Stimulated activated CD8-positive, alpha-beta memory T cell treated with anti-CD3 and anti-CD28 coated beads, Interleukin-15, amount 100 ng/mL, for 48 hours (primary cell): ENCODE results near the gene ESRRA.

Experiments
- DNase-seq, 2 donors: peaks; one replicate each; pipeline ENCODE4 v3.0.0-alpha.2; 2020; ENCODE audit warnings: low read depth in 2 of 2

The ESRRA gene

GRCh38 chr11:64305075-64305690 is at the start of gene ESRRA:
TSS of gene ESRRA (plus strand) at chr11:64305524. CDS start at chr11:64307180, 1,656 bp downstream.
- peak; percentile 99 to 100 for DNase-seq

- no peak for DNase-seq
Measured at GRCh38 chr11:64256300-64256699, 49.0 kb upstream of the ESRRA start.

GRCh38 chr11:64258356-64258755 is 47.0 kb upstream of the ESRRA start:
- no peak for DNase-seq

- no peak for DNase-seq
Measured at GRCh38 chr11:64258946-64259532, 46.3 kb upstream of the ESRRA start.

GRCh38 chr11:64259533-64260067 is 45.7 kb upstream of the ESRRA start:
- DNase-seq: no peak

- no peak for DNase-seq
Measured at GRCh38 chr11:64260147-64260708, 45.1 kb upstream of the ESRRA start.

GRCh38 chr11:64261556-64262080 is 43.7 kb upstream of the ESRRA start:
- DNase-seq: no peak

GRCh38 chr11:64262271-64263002 is 42.9 kb upstream of the ESRRA start:
- DNase-seq: no peak

- DNase-seq: no peak
Measured at GRCh38 chr11:64263021-64263946, 42.0 kb upstream of the ESRRA start.

GRCh38 chr11:64263947-64264317 is 41.4 kb upstream of the ESRRA start:
- no peak for DNase-seq

GRCh38 chr11:64264371-64264852 is 40.9 kb upstream of the ESRRA start:
- no peak for DNase-seq

GRCh38 chr11:64265176-64266160 is 39.9 kb upstream of the ESRRA start:
- no peak for DNase-seq

GRCh38 chr11:64266339-64266738 is 39.0 kb upstream of the ESRRA start:
- DNase-seq: no peak

- no peak for DNase-seq
Measured at GRCh38 chr11:64267207-64267945, 37.9 kb upstream of the ESRRA start.

- DNase-seq: no peak
Measured at GRCh38 chr11:64268025-64268892, 37.1 kb upstream of the ESRRA start.

- peak in 1 of 2 donors; percentile 57 for DNase-seq
Measured at GRCh38 chr11:64268893-64269539, 36.3 kb upstream of the ESRRA start.

GRCh38 chr11:64269540-64270220 is 35.6 kb upstream of the ESRRA start:
- peak; percentile 96 to 98 for DNase-seq
